Activated CD4-positive, CD25-positive, alpha-beta regulatory T cell treated with anti-CD3 and anti-CD28 coated beads, Interleukin-2, amount 50 U/mL, for 72 hours (primary cell): ENCODE results near the gene FMNL2.

Experiments
- DNase-seq: peaks from one replicate; pipeline ENCODE4 v3.0.0; 2021

FMNL2 gene

DNA sequence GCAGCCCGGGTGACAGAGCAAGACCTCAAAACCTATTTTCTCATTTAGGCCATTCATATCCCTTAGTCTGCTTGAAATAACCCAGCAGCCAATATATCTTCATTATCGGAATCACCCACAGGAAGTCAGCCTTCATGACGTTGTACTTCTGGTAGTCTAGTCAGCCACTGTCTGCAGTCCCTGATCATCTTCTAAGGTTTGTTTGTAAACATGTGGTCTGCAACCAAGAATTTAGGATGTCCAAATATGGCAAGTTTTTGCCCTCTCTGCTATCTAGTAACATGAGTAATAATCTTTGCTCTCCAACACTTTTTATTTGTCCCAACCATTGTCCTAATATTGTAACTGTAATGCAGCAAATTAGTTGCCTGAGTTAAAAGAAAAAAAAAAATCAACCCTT is 289.8 kb downstream of the FMNL2 start:
- DNase-seq, result no peak

DNA sequence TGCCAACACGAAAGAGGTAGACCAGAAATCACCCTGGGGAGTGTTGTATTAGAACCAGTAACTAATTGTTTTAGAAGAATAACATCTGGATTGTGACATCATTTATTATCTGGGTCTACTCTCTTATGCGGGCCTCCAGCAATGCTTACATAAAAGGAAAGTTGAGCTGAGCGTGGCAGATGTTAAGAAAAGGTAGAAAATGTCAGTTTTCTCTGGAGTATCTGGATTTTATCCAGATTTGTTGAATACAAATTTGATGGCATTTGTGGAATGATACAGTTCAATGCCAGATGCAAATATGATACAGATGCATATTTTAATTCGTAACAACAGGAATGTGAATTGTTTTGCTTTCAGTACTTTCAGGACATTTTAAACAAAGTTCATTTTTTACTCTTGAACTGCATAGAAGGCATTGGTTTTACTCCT is 292.0 kb downstream of the FMNL2 start:
- no peak for DNase-seq

DNA sequence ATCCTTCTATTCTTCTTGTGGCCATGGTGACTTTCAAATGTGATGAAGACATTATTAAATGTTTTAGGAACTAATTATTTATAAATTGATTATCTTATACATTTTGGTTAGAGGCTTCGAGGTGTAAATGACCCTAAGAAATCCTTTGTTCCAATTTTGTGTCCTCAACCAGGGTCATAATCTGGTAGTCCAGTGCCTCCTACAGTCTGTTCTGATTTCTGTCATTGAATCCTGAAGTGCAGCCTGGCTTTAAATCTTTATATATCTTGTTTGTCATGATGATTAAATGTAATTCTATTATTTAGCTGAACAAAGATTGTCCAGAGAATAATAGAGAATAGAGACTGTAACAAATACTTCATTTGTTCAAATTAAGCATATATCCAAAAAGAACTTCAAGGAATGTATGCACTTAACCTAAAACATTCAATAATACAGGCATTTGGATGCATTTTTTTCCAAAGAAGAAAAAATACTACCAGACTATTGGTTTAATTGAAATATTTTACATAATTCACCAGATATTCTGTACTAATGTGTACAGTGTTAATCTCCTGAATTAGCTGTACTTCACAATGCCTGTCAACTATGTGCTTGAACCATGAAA is 292.5 kb downstream of the FMNL2 start:
- no peak for DNase-seq

DNA sequence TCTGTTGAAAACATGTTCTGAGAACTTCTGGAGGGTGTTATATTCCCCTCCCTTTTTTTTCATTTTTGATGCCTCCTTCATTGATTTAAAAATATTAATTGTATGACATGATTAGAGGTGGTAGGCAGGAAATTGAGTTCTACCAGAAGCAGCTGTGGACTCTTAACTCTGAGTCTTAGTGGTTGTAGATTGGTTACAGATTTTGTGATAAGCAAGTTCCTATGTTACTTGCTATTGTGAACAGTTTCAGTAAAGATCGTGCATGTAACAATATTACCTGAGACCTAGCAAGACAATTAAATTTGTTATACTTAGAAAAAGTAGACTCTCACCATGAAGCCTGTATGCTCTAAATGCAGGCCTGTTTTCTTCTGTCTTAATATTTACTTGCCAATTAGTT is 294.2 kb downstream of the FMNL2 start:
- no peak for DNase-seq

DNA sequence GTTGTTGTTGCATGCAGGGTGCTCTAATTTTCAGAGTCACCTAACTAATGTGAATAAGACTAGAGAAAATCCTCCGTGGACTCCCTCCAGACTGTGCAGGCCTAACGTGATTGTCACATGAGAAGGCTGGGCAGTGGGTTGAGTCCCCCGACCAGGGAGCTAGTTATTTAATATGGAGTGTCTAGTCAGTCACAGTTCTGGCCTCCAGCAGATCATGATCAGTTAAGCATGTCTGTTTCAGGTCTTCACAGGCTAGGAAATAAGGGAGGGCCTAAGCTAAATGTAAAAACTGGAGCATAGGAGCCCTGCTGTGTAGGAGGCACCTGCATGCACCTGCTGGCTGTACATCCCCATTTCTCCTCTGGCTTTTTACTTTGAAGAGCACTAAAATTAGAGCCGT is 295.5 kb downstream of the FMNL2 start:
- no peak for DNase-seq

DNA sequence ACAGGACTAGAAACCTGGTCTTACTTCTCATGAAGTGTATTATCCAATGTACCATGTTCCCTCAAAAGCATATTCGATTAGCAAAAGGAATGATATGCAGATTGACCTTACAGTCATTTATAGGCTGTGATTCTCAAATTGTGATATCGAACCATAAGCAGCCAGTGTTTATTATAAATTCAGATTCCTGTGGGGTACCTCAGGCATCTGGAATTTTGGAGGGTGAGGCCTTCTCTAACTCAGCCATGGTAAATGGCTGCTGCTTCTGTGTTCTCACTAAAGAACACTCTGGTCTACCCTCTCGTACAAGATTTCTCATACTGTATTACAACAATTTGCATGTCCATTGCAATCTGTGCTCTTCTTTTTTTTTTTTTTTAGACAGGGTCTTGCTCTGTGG is 297.8 kb downstream of the FMNL2 start:
- no peak for DNase-seq

DNA sequence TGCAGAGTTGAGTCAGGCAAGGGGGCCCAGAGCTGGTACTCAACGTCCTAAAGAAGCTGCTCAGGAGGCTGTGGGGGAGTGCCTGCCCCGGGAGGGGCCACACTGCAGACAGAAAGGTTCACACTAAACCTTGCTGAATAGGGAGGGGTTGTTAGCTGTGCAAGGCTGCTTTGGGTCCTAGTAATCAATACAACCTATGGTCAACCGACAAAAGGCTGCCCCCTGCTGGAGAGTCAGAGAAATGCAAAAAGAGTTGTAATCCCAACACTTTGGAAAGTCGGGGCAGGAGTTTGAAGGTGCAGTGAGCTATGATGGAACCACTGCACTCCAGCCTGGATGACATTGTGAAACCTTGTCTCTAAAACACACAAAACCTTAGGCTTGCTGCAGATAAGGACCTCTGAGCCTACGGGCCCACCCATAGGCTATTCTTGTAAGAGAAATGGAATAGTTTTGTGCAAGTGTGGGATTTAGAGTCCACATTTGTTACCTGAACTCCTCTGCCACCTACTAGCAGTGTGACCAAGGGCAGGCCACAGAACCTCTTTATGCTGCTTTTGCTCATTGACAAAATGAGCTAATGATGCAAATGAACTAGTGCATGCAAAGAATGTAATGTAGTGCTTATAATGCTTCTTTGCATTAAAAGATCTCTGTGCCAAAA is 300.8 kb downstream of the FMNL2 start:
- DNase-seq, result peak; percentile 67

DNA sequence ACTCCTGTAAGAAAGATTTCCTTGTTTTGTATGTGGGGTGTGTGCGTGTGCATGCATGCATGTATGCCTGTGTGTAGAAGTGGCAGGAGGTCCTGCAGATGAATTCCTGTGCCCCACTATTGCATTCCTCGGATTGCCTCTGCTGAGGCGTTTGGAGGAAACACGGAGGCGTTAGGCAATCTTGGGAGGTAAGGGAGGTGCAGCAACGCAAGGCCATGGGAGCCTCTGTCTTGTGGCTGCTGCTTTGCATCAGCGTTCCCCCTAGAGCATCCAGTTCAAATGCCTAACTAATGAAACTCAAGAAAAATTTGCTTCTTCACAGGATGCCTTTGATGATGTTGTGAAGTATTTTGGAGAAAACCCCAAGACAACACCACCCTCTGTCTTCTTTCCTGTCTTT is 302.3 kb downstream of the FMNL2 start:
- DNase-seq, result no peak

DNA sequence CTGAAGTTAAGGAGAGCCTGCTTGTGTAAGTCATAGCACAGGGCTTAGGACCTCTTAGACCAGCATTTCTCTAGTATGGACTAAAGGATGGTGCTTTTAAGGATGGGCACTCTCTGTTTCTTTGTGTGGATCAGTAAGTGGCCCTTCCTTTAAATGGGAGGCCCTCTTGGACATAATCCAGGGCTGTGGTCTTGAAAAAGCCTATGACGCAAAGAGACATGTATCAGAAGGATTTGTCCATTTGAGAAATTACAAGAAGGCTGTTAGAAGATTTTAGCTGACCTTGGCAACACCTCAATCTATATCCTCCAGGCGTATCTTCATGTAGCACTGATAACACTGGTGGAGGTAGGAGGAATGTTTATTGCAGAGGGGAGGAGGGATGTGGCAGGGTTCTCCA is 303.1 kb downstream of the FMNL2 start:
- DNase-seq, result no peak

DNA sequence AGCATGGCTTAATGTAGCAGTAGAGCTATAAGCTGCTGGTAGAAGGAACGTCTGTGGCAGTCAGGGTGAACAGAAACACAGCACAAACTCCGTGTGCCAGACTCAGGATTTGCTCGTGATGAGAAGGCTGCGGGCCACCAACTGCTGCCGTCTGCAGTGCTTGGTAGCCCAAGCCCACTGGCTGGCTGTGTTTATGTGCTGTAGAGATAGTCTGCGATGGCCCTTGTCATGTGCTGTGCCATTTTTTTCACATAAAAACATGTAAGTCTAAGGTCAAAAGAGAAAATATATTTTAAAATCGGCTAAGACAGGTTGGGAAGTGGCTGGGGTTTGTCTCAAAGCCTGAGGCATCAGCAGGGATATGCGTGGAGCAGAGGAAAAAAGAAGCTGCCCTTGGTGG is 303.6 kb downstream of the FMNL2 start:
- no peak for DNase-seq

DNA sequence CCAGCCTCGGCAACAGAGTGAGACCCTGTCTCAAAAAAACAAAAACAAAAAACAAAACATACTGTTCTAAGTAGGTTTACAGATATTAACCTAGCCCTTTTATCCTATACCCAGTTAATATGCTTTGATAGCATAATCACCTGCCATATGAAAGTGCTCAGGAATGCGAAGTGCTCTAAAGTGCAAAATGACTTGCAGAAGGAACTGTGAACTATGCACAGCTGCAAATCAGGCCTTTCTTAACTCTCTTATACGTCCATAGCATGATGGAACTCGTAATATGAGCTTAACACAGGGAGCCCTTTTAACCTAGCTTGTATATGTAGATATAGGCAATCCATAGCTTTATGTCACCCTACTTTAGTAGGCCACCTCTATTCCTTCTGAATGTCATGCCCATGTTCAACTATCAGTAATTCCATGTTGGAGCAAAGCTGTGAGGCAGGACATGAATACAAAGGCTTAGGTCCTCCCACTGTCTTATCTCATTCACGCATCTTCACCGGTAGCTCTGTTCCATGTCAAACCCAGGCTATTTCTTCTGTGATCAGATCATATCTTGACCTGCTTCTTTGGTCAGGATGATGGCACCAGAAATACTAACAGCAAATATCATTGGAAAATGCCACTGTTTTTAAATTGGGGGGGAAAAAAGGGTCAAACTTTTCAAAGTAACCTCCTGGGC is 309.4 kb downstream of the FMNL2 start:
- DNase-seq, result no peak

DNA sequence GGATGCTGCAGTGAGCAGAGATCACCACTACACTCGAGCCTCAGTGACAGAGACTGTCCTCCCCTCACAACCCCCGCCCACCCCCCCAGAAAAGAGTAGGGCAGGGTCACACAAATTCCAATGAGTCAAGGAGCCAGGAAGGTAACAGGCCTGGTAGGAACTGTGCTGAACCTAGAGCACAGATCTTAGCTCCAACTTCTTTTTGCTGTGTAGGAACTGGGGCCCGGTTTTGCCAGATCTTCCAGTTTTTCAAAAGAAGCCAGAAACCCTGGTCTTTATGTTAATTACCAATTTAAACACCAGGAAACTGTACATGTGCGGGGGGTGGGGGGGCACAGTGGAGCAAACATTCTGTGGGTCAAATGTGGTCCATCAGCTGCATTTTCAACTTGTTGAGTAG is 311.3 kb downstream of the FMNL2 start:
- DNase-seq, result no peak

DNA sequence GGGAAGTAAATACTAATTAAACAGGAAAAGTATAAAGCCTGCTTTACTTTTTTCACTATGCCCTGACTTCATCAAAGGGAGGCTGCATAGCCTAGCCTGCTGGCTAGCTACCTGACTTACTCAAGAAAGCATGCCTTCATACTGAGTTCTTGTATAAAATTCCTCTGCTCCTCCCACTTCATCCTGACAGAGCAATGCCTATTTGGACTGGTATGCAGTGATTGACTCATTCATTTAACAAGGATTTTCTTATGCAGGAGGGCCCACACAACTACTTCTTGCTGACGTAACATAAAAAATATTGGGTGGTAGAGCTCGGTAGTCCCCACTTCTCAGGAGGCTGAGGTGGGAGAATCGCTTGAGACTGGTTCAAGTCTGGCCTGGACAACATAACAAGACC is 311.8 kb downstream of the FMNL2 start:
- DNase-seq, result no peak

DNA sequence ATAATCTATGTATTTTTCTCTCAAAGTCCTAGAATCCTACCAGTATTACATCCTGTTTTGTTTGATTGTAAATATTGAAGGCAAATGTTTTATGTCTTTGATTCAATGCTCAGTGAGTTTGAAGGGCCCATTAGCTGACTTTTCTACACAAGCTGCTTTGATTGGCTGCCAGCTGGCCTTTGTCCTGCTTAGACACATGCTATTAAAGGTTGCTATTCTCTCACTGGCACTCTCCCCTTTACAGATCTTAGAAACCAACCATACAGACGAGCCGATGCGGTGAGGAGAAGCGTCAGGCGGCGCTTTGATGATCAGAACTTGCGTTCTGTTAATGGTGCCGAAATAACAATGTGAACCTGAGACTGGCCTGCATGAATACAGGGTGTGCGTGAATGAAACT is 312.6 kb downstream of the FMNL2 start:
- DNase-seq, result no peak

DNA sequence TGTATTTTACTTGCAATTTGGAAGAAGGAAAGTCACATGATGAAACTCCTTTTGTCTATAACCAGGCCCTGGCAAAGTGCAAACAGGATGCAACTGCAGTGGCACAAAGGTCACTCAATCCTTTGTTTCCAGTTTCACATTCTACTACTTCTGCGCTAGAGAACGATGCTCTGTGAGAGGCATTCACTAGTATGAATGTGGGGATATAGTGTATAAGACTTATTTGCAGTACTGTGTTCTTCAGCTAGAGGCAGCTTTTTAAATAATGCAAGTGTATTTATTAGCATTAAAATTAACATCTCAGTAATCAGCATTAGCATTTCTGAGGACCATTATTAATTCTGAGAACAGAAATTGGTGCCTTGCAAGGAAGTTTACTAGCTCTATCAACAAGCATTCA is 313.4 kb downstream of the FMNL2 start:
- DNase-seq, result no peak

DNA sequence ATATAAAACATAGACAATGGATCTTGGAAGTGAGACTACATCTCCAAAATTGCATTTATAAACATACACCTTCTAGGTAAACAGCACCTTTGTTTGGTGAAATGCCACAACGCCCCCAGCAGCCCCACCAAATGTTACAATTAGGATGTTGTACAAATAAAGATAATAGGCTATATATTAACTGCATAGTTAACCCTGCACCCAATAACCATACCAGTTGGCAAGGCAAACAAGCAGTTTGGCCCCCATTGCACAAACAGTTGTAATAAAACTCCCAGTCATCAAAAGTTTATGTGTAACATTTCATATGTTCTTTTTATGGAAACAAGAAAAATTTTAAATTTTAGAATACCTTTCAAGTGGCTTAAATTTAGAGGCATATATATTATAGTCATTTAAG is 315.0 kb downstream of the FMNL2 start:
- no peak for DNase-seq

DNA sequence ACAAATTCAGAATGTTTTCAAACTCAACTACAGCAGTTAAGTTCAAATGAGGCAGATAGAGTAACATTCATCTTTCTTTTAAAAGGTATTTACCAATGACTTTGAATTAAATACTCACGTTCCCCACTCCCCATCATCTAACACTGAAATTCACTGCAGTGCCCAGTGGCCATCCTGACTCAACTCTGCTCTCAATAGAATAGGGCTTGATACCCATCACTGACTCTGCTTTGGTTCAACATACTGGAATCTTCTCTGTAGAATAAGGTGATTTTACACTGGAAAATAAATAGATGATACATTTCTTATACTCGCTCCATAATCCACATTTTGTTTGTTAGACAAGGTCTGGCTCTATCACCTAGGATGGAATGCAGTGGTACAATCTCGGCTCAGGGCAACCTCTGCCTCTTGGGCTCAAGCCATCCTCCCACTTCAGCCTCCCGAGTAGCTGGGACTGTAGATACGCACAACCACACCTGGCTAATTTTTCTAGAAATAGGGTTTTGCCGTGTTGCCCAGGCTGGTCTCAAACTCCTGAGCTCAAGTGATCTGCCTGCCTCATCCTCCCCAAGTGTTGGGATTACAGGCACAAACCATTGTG is 315.9 kb downstream of the FMNL2 start:
- no peak for DNase-seq

DNA sequence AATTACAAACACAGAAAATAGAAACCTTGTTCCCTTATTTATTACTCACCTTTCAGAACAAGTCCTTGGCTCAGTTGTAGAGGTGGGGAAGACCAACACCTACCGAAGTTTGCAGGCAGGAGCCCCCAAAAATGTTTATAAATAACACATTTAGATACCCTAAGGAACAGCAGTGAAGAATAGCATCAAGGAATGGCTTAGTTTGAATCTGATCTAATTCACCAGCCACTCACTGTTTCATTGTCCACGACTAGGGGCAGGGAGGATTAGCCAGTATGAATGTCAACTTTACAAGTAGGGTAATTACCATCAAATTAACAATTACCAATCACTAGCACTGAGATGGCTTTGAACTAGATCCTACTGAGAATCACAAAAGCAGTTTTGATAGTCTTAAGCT is 316.9 kb downstream of the FMNL2 start:
- DNase-seq, result no peak

DNA sequence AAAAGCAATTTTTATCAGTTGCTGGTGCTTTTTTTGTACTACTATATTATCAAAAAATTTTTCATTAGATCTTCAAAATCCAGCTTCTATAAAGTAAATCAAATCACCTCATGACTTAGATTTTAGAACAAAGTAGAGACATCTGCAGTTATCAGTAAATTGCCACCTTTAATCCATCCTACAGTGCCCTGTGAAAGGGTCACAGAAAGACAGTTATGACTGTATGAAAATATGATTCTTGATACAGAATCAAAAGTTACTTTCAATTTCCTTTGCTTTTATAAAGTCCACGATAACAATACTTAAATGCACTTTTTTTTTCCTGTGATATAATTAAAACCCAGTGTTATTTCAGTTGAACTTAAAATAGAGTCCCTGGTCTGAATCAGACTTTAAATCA is 320.9 kb downstream of the FMNL2 start:
- DNase-seq, result no peak

DNA sequence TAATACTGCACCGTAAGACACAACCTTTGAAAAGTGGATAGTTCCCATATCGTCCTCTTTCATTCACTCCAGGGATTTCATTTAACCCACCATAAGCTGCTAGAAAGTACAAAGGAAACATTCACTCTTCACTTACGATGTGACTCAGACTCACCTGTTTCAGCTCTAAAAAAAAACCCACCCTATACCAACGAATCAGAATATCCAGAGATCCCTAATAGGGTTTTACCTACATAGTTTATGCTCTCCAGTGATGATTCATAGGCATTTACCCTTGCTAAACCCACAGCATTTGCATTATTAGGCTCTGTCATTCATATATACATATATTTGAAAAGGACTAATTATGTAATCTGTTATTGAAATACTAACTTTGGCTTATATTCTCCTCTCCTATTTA is 322.1 kb downstream of the FMNL2 start:
- no peak for DNase-seq

DNA sequence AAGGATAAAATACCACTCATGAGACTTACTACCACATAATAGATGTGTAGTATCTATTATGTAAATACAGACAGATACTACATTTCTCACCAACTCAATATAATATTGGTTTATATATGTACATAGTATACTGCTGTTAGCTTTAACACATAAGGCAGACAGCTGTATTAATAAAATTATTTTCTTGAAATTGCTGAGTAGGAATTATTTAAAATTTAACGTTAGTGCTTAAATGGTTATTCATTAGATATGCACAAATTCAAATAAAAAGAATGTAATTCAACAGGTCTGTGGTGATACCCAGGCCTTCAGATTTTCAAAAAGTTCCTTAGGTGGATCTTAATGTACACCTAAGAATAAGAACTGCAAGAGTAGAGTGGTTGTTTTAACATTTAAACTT is 323.2 kb downstream of the FMNL2 start:
- DNase-seq, result no peak

DNA sequence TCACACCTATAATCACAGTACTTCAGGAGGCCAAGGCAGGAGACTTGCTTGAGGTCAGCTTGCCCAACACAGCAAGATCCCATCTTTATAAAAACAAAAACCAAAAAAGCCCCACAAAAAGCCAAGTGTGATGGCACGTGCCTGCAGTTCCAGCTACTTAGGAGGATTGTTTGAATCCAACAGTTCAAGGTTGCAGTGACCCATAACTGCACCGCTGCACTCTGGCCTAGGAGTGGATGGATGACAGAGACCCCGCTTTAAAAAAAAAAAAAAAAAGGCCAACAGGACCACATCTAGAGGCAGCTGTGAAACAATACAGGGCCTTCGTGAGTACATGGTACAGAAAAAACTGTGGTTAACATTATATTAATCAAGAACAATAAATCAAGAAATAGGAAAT is 326.1 kb downstream of the FMNL2 start:
- no peak for DNase-seq

DNA sequence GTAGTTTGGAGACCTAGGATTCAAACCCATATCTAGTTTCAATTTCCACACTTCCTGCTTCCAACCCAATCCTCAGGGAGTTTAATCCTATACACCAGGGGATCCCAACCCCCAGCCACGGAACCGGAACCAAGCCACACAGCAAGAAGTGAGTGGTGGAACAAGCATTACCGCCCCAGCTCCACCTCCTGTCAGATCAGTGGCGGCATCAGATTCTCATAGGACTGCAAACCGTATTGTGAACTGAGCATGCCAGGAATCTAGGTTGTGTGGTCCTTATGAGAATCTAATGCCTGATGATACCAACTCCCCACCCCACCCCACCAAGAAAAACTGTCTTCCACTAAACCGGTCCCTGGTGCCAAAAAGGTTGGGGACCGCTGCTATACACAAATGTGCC is 329.8 kb downstream of the FMNL2 start:
- no peak for DNase-seq

DNA sequence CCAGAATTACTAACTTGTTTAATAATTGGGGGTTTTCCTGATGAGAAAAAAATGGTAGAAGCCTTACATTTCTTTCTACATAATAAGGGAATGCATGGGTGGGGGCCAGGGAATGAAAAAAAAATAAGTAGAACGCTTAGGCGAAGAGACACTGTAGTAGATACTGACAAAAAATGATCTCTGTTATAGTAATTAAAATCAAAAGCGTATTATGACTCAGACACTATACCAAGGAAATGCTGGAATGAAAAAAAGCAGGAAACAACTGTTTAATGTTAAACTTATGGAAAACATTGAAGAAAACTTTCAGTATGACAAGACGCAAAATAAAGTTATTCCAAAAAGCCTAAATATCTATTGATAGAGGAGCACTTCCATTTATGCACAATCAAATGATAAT is 339.4 kb downstream of the FMNL2 start:
- DNase-seq, result no peak
